Psoas muscle (tissue), 8 donors: Measurements from ENCODE around the gene UGT8. TPM values are rescaled to one million over a fixed set of nuclear protein-coding genes. Genes with fewer than 3 reads are reported as not detected.

Experiments
- ATAC-seq, 4 donors: fragments of 200-7000 bp; cut with Tn5 transposase; one replicate each; pipeline ENCODE4 v1.9.1; 2020; ENCODE audit warnings: moderate library complexity in 3 of 4, mild to moderate bottlenecking in 2 of 4
- DNase-seq, 2 donors: peaks; one replicate each; pipeline ENCODE4 v3.0.0-alpha.2; 2020
- H3K27ac ChIP-seq: fragments of 200-600 bp; one replicate; pipeline ENCODE4 v1.8.0; 2022
- H3K27me3 ChIP-seq, 3 donors: fragments of 200-600 bp in 1 of 3; one replicate each; pipeline versions ENCODE4 v1.6.1 to v1.8.0; 2013 to 2022; ENCODE audit warnings: low read length in 2 of 3, mild to moderate bottlenecking in 2 of 3, moderate library complexity in 1 of 3; ENCODE audit not compliant: insufficient read depth in 3 of 3
- H3K36me3 ChIP-seq, 2 donors: fragments of 200-600 bp in 1 of 2; one replicate each; pipeline versions ENCODE4 v1.6.1 to v1.8.0; 2013 to 2022; ENCODE audit warnings: low read depth in 1 of 2, mild to moderate bottlenecking in 1 of 2, moderate library complexity in 1 of 2; ENCODE audit not compliant: insufficient read depth in 1 of 2
- H3K4me1 ChIP-seq: fragments of 200-600 bp; one replicate; pipeline ENCODE4 v1.8.0; 2022
- H3K4me3 ChIP-seq: fragments of 200-600 bp; one replicate; pipeline ENCODE4 v1.8.0; 2022; ENCODE audit warnings: mild to moderate bottlenecking
- H3K9me3 ChIP-seq: fragments of 200-600 bp; one replicate; pipeline ENCODE4 v1.8.0; 2022
- CTCF ChIP-seq: fragments of 200-600 bp; IDR thresholded peaks from one replicate; pipeline ENCODE4 v1.8.0; 2022; ENCODE audit warnings: antibody characterized with exemption
- WGBS, 3 donors: extraction: QIAGEN DNeasy Blood & Tissue Kit; methylation state at CpG; one replicate each; pipeline versions ENCODE4 v1.1.6 to v1.1.7; 2013; 5-methylcytosine and 5-hydroxymethylcytosine counted together
- intact Hi-C, 2 donors: fragments of 100-400 bp; cut with DNase I; formaldehyde crosslinking; loops; one replicate each; pipeline versions ENCODE4 v1.11.0 to v1.14.2; 2022
- polyA plus RNA-seq, 3 donors: library from polyadenylated mRNA; stranded (reverse); fragments of 200-250 nt; gene quantifications; one replicate each; pipeline ENCODE4 v1.2.3, GENCODE V29; 2013
- total RNA-seq, 4 donors: library from RNA; stranded (reverse); fragmentation: NEBNext Ultra II Directional in 2 of 4; extraction: Animal tissue kit (Norgen Biotek cat#: 25700) in 2 of 4; gene quantifications; one replicate each; pipeline versions ENCODE4 v1.2.1 to v1.2.4, GENCODE V29; 2021 to 2023
- donor health status: healthy with polysubstance abuse.
- donor health status: DM: no; HTN: no; CAD: no; lungs with moderate emphysema.
- donor health status: Bipolar disorder and iron deficiency.
- donor health status: healthy.
- donor health status: DM: yes; HTN: yes; CAD: no.
- donor health status: DM: no; HTN: no; CAD: no.
- donor health status: DM: no; HTN: no; CAD: no.
- donor health status: DM: yes; HTN: yes; CAD: no.

The UGT8 gene
- total and polyA plus RNA-seq, 7 donors: 0.04 to 0.08 (median 0.05) TPM; not detected in 4

DNA sequence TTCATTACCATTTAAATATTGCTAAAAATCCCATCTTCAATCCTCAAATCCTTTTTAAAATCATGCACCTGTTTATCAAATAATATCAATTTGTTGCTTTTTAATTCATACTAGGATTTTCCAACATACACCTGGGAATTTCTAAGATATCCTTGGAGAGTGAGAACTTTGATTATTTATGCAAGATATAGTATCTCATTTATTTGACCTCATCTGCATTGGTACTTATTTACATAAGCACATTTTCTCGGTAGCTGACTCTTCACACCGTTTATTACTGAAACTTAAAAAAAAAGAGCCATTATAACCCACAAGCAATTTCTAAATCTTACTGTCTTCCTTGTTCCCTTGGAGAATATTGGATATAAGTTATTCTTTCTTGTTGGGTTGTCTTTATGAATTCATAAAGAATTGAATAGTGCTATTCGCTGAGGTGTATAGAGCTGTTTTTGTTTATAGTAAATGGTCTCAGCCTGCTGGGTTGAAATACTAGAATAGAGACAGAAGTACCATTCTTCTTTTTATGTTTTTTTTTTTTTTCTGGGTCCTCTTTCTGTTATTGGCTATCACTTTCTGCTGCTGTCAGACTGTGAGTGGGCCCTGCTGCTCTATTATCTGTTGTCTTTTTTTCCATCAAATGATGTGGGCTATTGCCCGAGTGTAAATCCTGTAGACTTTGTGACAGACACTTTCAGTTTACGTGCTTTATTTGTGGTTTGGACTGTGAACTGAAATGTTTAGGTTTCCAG lies 2.9 kb downstream of the UGT8 start:
- DNase-seq: no peak
- Histone ChIP-seq H3K27me3 (peaks cover 0 to 36% (median 0%) of the 10 kb centered on the region in 3 donors), H3K9me3 (no peaks in the 10 kb centered on the region), H3K4me1 (no peaks in the 10 kb centered on the region), H3K27ac (no peak overlapping the region), H3K4me3 (no peak overlapping the region), H3K36me3 (no peaks in the 10 kb centered on the region)
- intact Hi-C loops: no loop called here
- no peak for ATAC-seq
- WGBS, 3 donors: 76 to 78% (median 77%) methylated on average over 5 of the region's 5 CpGs
- no peak for TF ChIP-seq CTCF

GRCh38 chr4:114603497-114603896 lies 4.9 kb downstream of the UGT8 start:
- WGBS, 3 donors: 83 to 86% (median 83%) methylated on average over 5 of the region's 5 CpGs
- peaks cover 0 to 16% (median 0%) of the 10 kb centered on the region in 3 donors for H3K27me3 ChIP-seq
- H3K4me3 ChIP-seq: no peak overlapping the region
- no peak overlapping the region for H3K27ac ChIP-seq
- no peaks in the 10 kb centered on the region for H3K4me1 ChIP-seq
- no peaks in the 10 kb centered on the region for H3K36me3 ChIP-seq
- no peak for ATAC-seq
- intact Hi-C loops: no loop called here
- H3K9me3 ChIP-seq: no peaks in the 10 kb centered on the region
- DNase-seq: no peak
- no peak for TF ChIP-seq CTCF

DNA sequence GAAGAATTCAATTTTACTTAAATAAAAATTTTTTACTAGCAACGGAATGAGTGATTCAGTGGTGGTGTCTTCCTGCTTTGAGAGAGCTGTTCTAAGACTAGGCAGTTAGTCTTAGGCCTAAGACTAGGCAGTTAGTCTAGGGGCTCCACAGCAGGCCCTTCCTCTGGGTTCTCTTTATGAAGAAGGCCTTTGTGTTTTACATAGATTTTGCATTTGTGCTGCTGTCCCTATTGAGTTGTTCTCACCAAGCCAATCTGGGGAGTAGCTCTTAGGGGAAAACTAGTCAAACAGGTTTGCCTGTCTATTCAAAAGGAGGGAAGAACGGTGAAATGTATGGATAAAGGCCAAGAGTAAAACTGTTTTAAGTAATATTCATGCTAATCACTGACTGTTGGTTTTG lies 7.6 kb downstream of the UGT8 start:
- Histone ChIP-seq H3K4me1 (no peaks in the 10 kb centered on the region), H3K27me3 (no peaks in the 10 kb centered on the region), H3K36me3 (no peaks in the 10 kb centered on the region), H3K4me3 (no peak overlapping the region), H3K9me3 (no peaks in the 10 kb centered on the region), H3K27ac (no peak overlapping the region)
- no peak for TF ChIP-seq CTCF
- 67 to 74% (median 74%) methylated on average over 2 of the region's 2 CpGs for WGBS, 3 donors
- intact Hi-C loops: no loop called here
- DNase-seq: no peak
- no peak for ATAC-seq

- intact Hi-C loops: no loop called here
- TF ChIP-seq CTCF: no peak
- ATAC-seq: no peak
Observed at GRCh38 chr4:114607056-114607455, 8.4 kb downstream of the UGT8 start.

GRCh38 chr4:114613560-114613959 lies 15.0 kb downstream of the UGT8 start:
- no peaks in the 10 kb centered on the region for H3K27me3 ChIP-seq
- no peak overlapping the region for H3K27ac ChIP-seq
- TF ChIP-seq CTCF: no peak
- no peak for ATAC-seq
- intact Hi-C loops: no loop called here
- H3K9me3 ChIP-seq: no peaks in the 10 kb centered on the region
- no peak overlapping the region for H3K4me3 ChIP-seq
- no peaks in the 10 kb centered on the region for H3K4me1 ChIP-seq
- H3K36me3 ChIP-seq: no peaks in the 10 kb centered on the region
- DNase-seq: no peak
- WGBS, 3 donors: 63 to 70% (median 69%) methylated on average over 4 of the region's 4 CpGs

More at GRCh38 chr4:114607056-114607455, 8.4 kb downstream of the UGT8 start:
- H3K36me3 ChIP-seq: no peaks in the 10 kb centered on the region
- DNase-seq: no peak
- no peak overlapping the region for H3K27ac ChIP-seq
- H3K27me3 ChIP-seq: no peaks in the 10 kb centered on the region
- no peaks in the 10 kb centered on the region for H3K9me3 ChIP-seq
- no peaks in the 10 kb centered on the region for H3K4me1 ChIP-seq
- no peak overlapping the region for H3K4me3 ChIP-seq
